Thyroid gland (tissue), 4 donors: ENCODE measurements around the gene EHD2.

ENCODE experiments used
- POLR2A ChIP-seq, 2 donors: fragments of 450-650 bp; IDR thresholded peaks; one replicate each; pipeline ENCODE4 v1.6.1; 2017; ENCODE audit warnings: antibody characterized with exemption in 2 of 2, mild to moderate bottlenecking in 2 of 2, moderate library complexity in 1 of 2
- TF ChIP-seq, protein P1 (sequence below), 6 experiments: fragments of 200-600 bp in 3 of 6; fragments of 450-650 bp in 3 of 6; sonication (generic) in 3 of 6; IDR thresholded peaks; one replicate each; pipeline ENCODE4 v1.5.1; 2016 to 2019; ENCODE audit warnings: antibody characterized with exemption in 6 of 6, mild to moderate bottlenecking in 2 of 6, inconsistent platforms in 1 of 6, moderate library complexity in 1 of 6

DNA sequence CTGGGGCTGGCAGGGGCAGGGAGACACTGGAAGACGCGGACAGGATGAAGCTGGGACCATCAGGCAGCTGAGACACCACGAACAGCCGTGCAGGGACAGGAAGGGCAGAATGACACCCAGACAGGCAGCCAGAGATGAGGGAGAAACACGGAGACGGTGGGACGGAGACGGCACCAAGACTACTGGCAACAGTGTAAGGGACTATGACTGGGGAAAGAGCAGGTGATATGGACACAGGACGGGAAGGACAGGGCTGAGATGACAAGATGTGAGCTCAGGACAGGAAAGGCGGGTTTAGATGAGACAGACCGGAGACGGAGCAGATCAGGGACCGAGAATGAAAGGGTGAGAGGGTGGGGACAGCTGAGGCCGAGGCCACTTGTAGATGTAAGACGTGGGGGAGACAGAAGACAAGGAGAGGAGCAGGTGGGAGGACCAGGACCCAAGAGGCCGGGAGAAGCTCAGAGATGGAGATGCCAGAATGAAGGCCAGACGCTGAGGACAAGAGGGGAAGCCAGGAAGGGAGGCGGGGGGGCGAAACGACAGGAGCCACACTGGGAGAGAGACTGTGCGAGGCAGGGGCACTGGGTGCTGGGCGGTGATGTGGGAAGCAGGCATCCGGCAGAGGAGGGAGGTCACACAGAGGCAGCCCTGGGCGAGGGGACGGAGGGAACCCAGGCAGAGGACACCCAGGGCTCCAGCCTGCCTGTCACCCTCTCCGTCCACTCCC lies 17.5 kb upstream of the EHD2 start:
- TF ChIP-seq, protein P1, sequence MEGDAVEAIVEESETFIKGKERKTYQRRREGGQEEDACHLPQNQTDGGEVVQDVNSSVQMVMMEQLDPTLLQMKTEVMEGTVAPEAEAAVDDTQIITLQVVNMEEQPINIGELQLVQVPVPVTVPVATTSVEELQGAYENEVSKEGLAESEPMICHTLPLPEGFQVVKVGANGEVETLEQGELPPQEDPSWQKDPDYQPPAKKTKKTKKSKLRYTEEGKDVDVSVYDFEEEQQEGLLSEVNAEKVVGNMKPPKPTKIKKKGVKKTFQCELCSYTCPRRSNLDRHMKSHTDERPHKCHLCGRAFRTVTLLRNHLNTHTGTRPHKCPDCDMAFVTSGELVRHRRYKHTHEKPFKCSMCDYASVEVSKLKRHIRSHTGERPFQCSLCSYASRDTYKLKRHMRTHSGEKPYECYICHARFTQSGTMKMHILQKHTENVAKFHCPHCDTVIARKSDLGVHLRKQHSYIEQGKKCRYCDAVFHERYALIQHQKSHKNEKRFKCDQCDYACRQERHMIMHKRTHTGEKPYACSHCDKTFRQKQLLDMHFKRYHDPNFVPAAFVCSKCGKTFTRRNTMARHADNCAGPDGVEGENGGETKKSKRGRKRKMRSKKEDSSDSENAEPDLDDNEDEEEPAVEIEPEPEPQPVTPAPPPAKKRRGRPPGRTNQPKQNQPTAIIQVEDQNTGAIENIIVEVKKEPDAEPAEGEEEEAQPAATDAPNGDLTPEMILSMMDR (IDR thresholded peaks at IDR 0.05): no peak
- TF ChIP-seq POLR2A (IDR thresholded peaks at IDR 0.05): no peak
